K562 (cell line): Measurements from ENCODE around the gene GET3. TPM values are rescaled to one million over a fixed set of nuclear protein-coding genes. Genes with fewer than 3 reads are reported as not detected.
A peak's percentile ranks its signal among the peaks of the same experiment; 100 is the strongest.

Source experiments
- E2F6 ChIP-seq, 2 experiments: IDR thresholded peaks; 2 replicates each; pipeline ENCODE4 v1.6.1; 2011; ENCODE audit warnings: borderline replicate concordance in 1 of 2, control low read depth in 1 of 2, low read depth in 1 of 2, low read length in 1 of 2, mild to moderate bottlenecking in 1 of 2, mixed read lengths in 1 of 2, moderate library complexity in 1 of 2; ENCODE audit not compliant: insufficient read depth in 1 of 2, insufficient read length in 1 of 2, poor library complexity in 1 of 2, severe bottlenecking in 1 of 2; ENCODE audit errors: extremely low read depth in 1 of 2
- FOXO4 ChIP-seq: fragments of 450-650 bp; formaldehyde crosslinking; IDR thresholded peaks from 2 replicates; pipeline ENCODE4 v1.4.0; 2020; ENCODE audit warnings: mild to moderate bottlenecking, moderate library complexity
- HBP1 ChIP-seq: fragments of 450-650 bp; formaldehyde crosslinking; IDR thresholded peaks from 2 replicates; pipeline ENCODE4 v1.4.0; 2022; ENCODE audit warnings: missing genetic modification characterization
- MAX ChIP-seq: sonication (generic); formaldehyde crosslinking; IDR thresholded peaks from 2 replicates; pipeline ENCODE4 v1.9.0; 2022; ENCODE audit warnings: mild to moderate bottlenecking, missing genetic modification reagents
- MNT ChIP-seq, 2 experiments: fragments of 450-650 bp; conservative IDR thresholded peaks; 2 replicates each; pipeline ENCODE4 v1.6.1; 2017; ENCODE audit warnings: mild to moderate bottlenecking in 2 of 2, moderate library complexity in 2 of 2
- PHF8 ChIP-seq: fragments of 200-600 bp; sonication (generic); IDR thresholded peaks from 2 replicates; pipeline ENCODE4 v1.6.1; 2012; ENCODE audit warnings: mixed run types, mild to moderate bottlenecking, inconsistent platforms, low read length, moderate library complexity, borderline replicate concordance
- RNF2 ChIP-seq: sonication (generic); IDR thresholded peaks from 2 replicates; pipeline ENCODE4 v1.6.1; 2016
- ZFP91 ChIP-seq: sonication (generic); formaldehyde crosslinking; IDR thresholded peaks from 2 replicates; pipeline ENCODE4 v1.8.0; 2022; ENCODE audit warnings: mild to moderate bottlenecking, missing genetic modification reagents
- polyA plus RNA-seq, 8 experiments: library from polyadenylated mRNA; depleted of rRNA in 4 of 8; stranded (reverse) in 5 of 8; unstranded in 3 of 8; fragments of >200 nt; fragmentation: Nextera tagmentation in 2 of 8; fragmentation: Illumina TruSeq in 1 of 8; extraction: Ambion mirVana in 2 of 8; extraction: Trizol in 1 of 8; gene quantifications; 2 replicates each; pipeline versions ENCODE4 v1.2.1 to v1.2.3, GENCODE V29; 2011 to 2014; ENCODE audit warnings: inconsistent platforms in 1 of 8, missing spikeins in 1 of 8
- total RNA-seq, 7 experiments: library from RNA; depleted of rRNA in 6 of 7; stranded (reverse); fragments of >200 nt in 6 of 7; fragmentation: Illumina TruSeq in 2 of 7; extraction: Trizol in 2 of 7; gene quantifications; 2 replicates each; pipeline versions ENCODE4 v1.2.1 to v1.2.3, GENCODE V29; 2011 to 2021; ENCODE audit warnings: low replicate concordance in 1 of 7

The GET3 gene
- total and polyA plus RNA-seq, 9 of the 15 experiments (the other 6 are each of a cell fraction or from before 2014, with no cell fraction given) = 8.3 to 83.5 (median 51.8) TPM

GRCh38 chr19:12774588-12775555, 37.6 kb downstream of the GET3 start, which contains the start of gene HOOK2 (continued):
- TF ChIP-seq FOXO4 (CRISPR knock-in tag) (0 out of 2 replicates have a peak, but pooled peaks have one; percentile 34), MNT (conservative IDR thresholded peaks at IDR 0.05) (peak; percentile 53 to 74; a peak in 3 of 4 replicates), PHF8 (peak; percentile 81; the same call in 1 of the 2 replicates), ZFP91 (peak; percentile 45; the same call in 1 of the 2 replicates), MAX (peak; percentile 73), RNF2 (no peak), HBP1 (CRISPR knock-in tag) (0 out of 2 replicates have a peak, but pooled peaks have one; percentile 61), E2F6 (IDR thresholded peaks at IDR 0.05; ENCODE audit: borderline replicate concordance in 1 of 2, extremely low read depth in 1 of 2, insufficient read depth in 1 of 2, insufficient read length in 1 of 2, low read depth in 1 of 2, low read length in 1 of 2, poor library complexity in 1 of 2, severe bottlenecking in 1 of 2) (peak; percentile 21 to 31)
